WTC11 (cell line): ENCODE measurements around the gene SAT1. TPM values are rescaled to one million over a fixed set of nuclear protein-coding genes. Genes with fewer than 3 reads are reported as not detected.

Experiments
- ATAC-seq: fragments of 200-7000 bp; cut with Tn5 transposase; 2 replicates; pipeline ENCODE4 v1.10.0; 2021; ENCODE audit warnings: mild to moderate bottlenecking, moderate library complexity
- CTCF ChIA-PET: fragments of 300-600 bp; sonication (Branson Sonifier 250); formaldehyde crosslinking; loops from one replicate; lab custom pipeline; 2021; ENCODE audit warnings: antibody characterized with exemption; lab: Charles Lee
- POLR2A ChIA-PET: fragments of 350-600 bp; sonication (Branson Sonifier 250); formaldehyde crosslinking; loops from one replicate; lab custom pipeline; 2021; ENCODE audit warnings: antibody characterized with exemption; lab: Charles Lee
- DNase-seq: peaks from one replicate; pipeline ENCODE4 v3.0.0; 2021; ENCODE audit warnings: low spot score
- H3K27ac Mint-ChIP-seq: 2 replicates; pipeline ENCODE4 v1.8.0; 2021; ENCODE audit warnings: mixed read lengths
- H3K27me3 Mint-ChIP-seq: 2 replicates; pipeline ENCODE4 v1.8.0; 2021; ENCODE audit warnings: low read depth, mild to moderate bottlenecking, moderate library complexity, mixed read lengths
- H3K36me3 Mint-ChIP-seq: 2 replicates; pipeline ENCODE4 v1.8.0; 2021; ENCODE audit warnings: mixed read lengths
- H3K4me1 Mint-ChIP-seq: 2 replicates; pipeline ENCODE4 v1.8.0; 2022; ENCODE audit warnings: mixed read lengths
- H3K4me3 Mint-ChIP-seq: 2 replicates; pipeline ENCODE4 v1.8.0; 2021; ENCODE audit warnings: mild to moderate bottlenecking, moderate library complexity, mixed read lengths
- H3K9me3 Mint-ChIP-seq: 2 replicates; pipeline ENCODE4 v1.8.0; 2021; ENCODE audit warnings: mixed read lengths
- CREM ChIP-seq: sonication (generic); formaldehyde crosslinking; IDR thresholded peaks from 2 replicates; pipeline ENCODE4 v1.8.1; 2022; ENCODE audit warnings: mild to moderate bottlenecking, missing genetic modification reagents, moderate library complexity
- EMX1 ChIP-seq: fragments of 250-450 bp; sonication (Bioruptor Pico); IDR thresholded peaks from 2 replicates; pipeline ENCODE4 v1.8.0; 2021; ENCODE audit warnings: mild to moderate bottlenecking
- GRHL2 ChIP-seq: fragments of 250-450 bp; sonication (Bioruptor Pico); IDR thresholded peaks from 2 replicates; pipeline ENCODE4 v1.8.0; 2022; ENCODE audit warnings: mild to moderate bottlenecking, moderate library complexity; ENCODE audit not compliant: insufficient replicate concordance, severe bottlenecking
- GTF2I ChIP-seq: fragments of 250-450 bp; sonication (Bioruptor Pico); conservative IDR thresholded peaks from 2 replicates; pipeline ENCODE4 v1.4.0; 2021; ENCODE audit warnings: mild to moderate bottlenecking
- HMGA2 ChIP-seq: fragments of 250-450 bp; sonication (Bioruptor Pico); IDR thresholded peaks from 2 replicates; pipeline ENCODE4 v1.4.0; 2021; ENCODE audit warnings: mild to moderate bottlenecking, moderate library complexity
- MXD4 ChIP-seq: fragments of 250-450 bp; sonication (Bioruptor Pico); IDR thresholded peaks from 2 replicates; pipeline ENCODE4 v1.8.0; 2021; ENCODE audit warnings: mild to moderate bottlenecking, moderate library complexity, borderline replicate concordance
- NFATC4 ChIP-seq: fragments of 250-450 bp; sonication (Bioruptor Pico); IDR thresholded peaks from 2 replicates; pipeline ENCODE4 v1.9.0; 2021; ENCODE audit warnings: mild to moderate bottlenecking
- NFE2L1 ChIP-seq: sonication (generic); formaldehyde crosslinking; IDR thresholded peaks from 2 replicates; pipeline ENCODE4 v1.8.1; 2023; ENCODE audit warnings: missing genetic modification reagents
- NR2C2 ChIP-seq: sonication (generic); formaldehyde crosslinking; IDR thresholded peaks from 2 replicates; pipeline ENCODE4 v1.8.0; 2022; ENCODE audit warnings: mild to moderate bottlenecking, missing genetic modification reagents
- RORB ChIP-seq: fragments of 250-450 bp; sonication (Bioruptor Pico); IDR thresholded peaks from 2 replicates; pipeline ENCODE4 v1.9.0; 2021; ENCODE audit warnings: mild to moderate bottlenecking
- SMAD3 ChIP-seq: sonication (generic); formaldehyde crosslinking; IDR thresholded peaks from 2 replicates; pipeline ENCODE4 v1.8.0; 2022; ENCODE audit warnings: missing genetic modification reagents, mild to moderate bottlenecking, borderline replicate concordance
- TP53 ChIP-seq: sonication (generic); formaldehyde crosslinking; IDR thresholded peaks from 2 replicates; pipeline ENCODE4 v1.8.1; 2023; ENCODE audit warnings: mild to moderate bottlenecking, missing genetic modification reagents
- ZBTB21 ChIP-seq: sonication (generic); formaldehyde crosslinking; IDR thresholded peaks from 2 replicates; pipeline ENCODE4 v1.8.1; 2023; ENCODE audit warnings: mild to moderate bottlenecking, missing genetic modification reagents, borderline replicate concordance
- ZNF219 ChIP-seq: sonication (generic); formaldehyde crosslinking; IDR thresholded peaks from 2 replicates; pipeline ENCODE4 v1.8.0; 2023; ENCODE audit warnings: missing genetic modification reagents, mild to moderate bottlenecking, borderline replicate concordance
- ZNF232 ChIP-seq: sonication (generic); formaldehyde crosslinking; IDR thresholded peaks from 2 replicates; pipeline ENCODE4 v1.8.0; 2022; ENCODE audit warnings: mild to moderate bottlenecking, missing genetic modification reagents
- ZNF263 ChIP-seq: sonication (generic); formaldehyde crosslinking; IDR thresholded peaks from 2 replicates; pipeline ENCODE4 v1.8.1; 2022; ENCODE audit warnings: low read depth, mild to moderate bottlenecking, moderate library complexity, missing genetic modification reagents
- ZNF317 ChIP-seq: sonication (generic); formaldehyde crosslinking; IDR thresholded peaks from 2 replicates; pipeline ENCODE4 v1.8.1; 2023; ENCODE audit warnings: low read depth, mild to moderate bottlenecking, moderate library complexity, missing genetic modification reagents, borderline replicate concordance
- ZNF396 ChIP-seq: fragments of 250-450 bp; sonication (Bioruptor Pico); IDR thresholded peaks from 2 replicates; pipeline ENCODE4 v1.8.0; 2021; ENCODE audit warnings: mild to moderate bottlenecking, moderate library complexity, borderline replicate concordance
- total RNA-seq: library from RNA; stranded (reverse); gene quantifications from 3 replicates; pipeline ENCODE4 v1.2.3, GENCODE V29; 2021
- TF ChIP-seq, protein P1 (sequence below): sonication (generic); formaldehyde crosslinking; IDR thresholded peaks from 2 replicates; pipeline ENCODE4 v1.8.1; 2022; ENCODE audit warnings: missing genetic modification reagents, borderline replicate concordance
- TF ChIP-seq, protein P2 (sequence below): sonication (generic); formaldehyde crosslinking; IDR thresholded peaks from 2 replicates; pipeline ENCODE4 v1.8.0; 2023; ENCODE audit warnings: missing genetic modification reagents
- TF ChIP-seq, protein P3 (sequence below): sonication (generic); formaldehyde crosslinking; IDR thresholded peaks from 2 replicates; pipeline ENCODE4 v1.8.1; 2022; ENCODE audit warnings: mild to moderate bottlenecking, moderate library complexity, missing genetic modification reagents
- TF ChIP-seq, protein P4 (sequence below): sonication (generic); formaldehyde crosslinking; IDR thresholded peaks from 2 replicates; pipeline ENCODE4 v1.8.1; 2023; ENCODE audit warnings: mild to moderate bottlenecking, missing genetic modification reagents, moderate library complexity
- TF ChIP-seq, protein P5 (sequence below): sonication (generic); formaldehyde crosslinking; IDR thresholded peaks from 2 replicates; pipeline ENCODE4 v1.8.0; 2022; ENCODE audit warnings: mild to moderate bottlenecking, missing genetic modification reagents

Gene SAT1
- total RNA-seq, 1 experiment from 2014 or later = 70.7 TPM

DNA sequence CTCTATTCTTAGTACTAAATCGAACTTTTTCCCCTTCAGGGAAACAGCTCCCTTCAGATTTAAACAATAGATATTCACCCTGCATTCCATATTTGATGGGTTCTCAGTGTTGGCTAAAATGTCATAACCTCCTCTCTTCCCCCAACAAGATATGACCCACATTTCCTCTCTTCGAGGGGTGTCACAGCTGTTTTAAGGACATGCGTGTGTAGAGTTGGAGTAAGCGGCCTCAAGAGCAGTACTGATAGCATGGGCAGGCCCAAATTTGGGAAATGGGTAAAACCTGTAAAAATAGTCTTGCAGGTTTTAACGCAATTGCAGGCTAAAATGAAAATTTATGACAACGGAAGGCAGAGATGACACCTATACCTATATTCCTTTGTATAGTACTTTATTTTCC, 28.7 kb downstream of the SAT1 start:
- TF ChIP-seq RORB (CRISPR knock-in tag) (no peak), GRHL2 (no peak), TP53 (no peak), SMAD3 (CRISPR knock-in tag) (no peak), EMX1 (no peak), ZNF219 (CRISPR knock-in tag) (no peak), ZNF263 (CRISPR knock-in tag) (no peak), GTF2I (CRISPR knock-in tag) (no peak), ZNF317 (CRISPR knock-in tag) (no peak), ZNF232 (CRISPR knock-in tag) (no peak), NFE2L1 (no peak), ZNF396 (CRISPR knock-in tag) (no peak)
- CTCF ChIA-PET = no interaction called here

DNA sequence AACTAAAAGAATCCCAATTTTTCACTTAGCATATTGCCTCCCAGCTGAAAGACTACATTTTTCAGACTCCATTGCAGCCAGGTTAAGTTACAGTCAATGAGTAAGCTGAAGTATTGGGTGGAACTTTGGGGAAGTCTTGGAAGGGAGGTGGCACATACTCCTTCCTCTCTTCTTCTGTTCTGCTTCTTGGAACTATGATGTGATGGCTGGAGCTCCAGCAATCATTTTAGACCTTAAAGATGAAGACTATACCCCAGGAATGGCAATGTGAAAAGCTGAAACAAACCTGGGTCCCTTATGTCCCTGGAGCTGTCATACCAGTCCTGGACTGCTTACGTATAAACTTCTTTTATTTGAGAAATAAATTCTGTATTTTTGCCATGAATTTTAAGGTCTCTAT, 30.8 kb downstream of the SAT1 start:
- POLR2A ChIA-PET = interaction anchor here (1.0 kb wide), 1 partner anchor 31 kb away, joined by 3 read pairs; the partner anchor contains the start of gene SAT1

More for the DNA sequence above, 28.7 kb downstream of the SAT1 start:
- no peaks in the 10 kb centered on the region for H3K36me3 Mint-ChIP-seq
- H3K27me3 Mint-ChIP-seq = no peaks in the 10 kb centered on the region
- POLR2A ChIA-PET = no interaction called here
- no peaks in the 10 kb centered on the region for H3K9me3 Mint-ChIP-seq
- H3K4me3 Mint-ChIP-seq = no peak overlapping the region
- H3K27ac Mint-ChIP-seq = no peak overlapping the region
- ATAC-seq (no peak), DNase-seq (no peak)
- H3K4me1 Mint-ChIP-seq = peaks cover 18% of the 10 kb centered on the region

DNA sequence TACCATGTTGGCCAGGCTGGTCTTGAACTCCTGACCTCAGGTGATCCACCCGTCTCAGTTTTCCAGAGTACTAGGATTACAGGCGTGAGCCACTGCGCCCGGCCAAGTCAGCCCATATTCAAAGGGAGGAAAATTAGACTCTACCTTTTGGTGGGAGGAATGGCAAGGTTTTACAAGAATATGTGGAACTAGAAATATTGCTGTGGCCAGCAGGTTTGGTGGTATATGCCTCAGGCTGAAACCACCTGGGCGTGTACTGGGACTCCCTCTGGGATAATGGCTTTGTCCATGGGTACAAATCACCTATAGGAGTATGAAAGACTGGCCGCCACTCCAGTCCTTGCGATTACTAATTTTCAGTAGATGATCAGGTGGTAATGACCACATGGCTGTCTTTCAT, 32.4 kb downstream of the SAT1 start:
- Mint-ChIP-seq H3K4me1 (peaks cover 10% of the 10 kb centered on the region), H3K27me3 (no peaks in the 10 kb centered on the region), H3K36me3 (no peaks in the 10 kb centered on the region), H3K27ac (no peak overlapping the region), H3K9me3 (no peaks in the 10 kb centered on the region), H3K4me3 (no peak overlapping the region)
- no peak for TF ChIP-seq SMAD3 (CRISPR knock-in tag)
- TF ChIP-seq, protein P1, sequence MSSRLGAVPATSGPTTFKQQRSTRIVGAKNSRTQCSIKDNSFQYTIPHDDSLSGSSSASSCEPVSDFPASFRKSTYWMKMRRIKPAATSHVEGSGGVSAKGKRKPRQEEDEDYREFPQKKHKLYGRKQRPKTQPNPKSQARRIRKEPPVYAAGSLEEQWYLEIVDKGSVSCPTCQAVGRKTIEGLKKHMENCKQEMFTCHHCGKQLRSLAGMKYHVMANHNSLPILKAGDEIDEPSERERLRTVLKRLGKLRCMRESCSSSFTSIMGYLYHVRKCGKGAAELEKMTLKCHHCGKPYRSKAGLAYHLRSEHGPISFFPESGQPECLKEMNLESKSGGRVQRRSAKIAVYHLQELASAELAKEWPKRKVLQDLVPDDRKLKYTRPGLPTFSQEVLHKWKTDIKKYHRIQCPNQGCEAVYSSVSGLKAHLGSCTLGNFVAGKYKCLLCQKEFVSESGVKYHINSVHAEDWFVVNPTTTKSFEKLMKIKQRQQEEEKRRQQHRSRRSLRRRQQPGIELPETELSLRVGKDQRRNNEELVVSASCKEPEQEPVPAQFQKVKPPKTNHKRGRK (CRISPR knock-in tag) = no peak
- no peak for TF ChIP-seq MXD4
- DNase-seq (no peak), ATAC-seq (no peak)
- ChIA-PET POLR2A (no interaction called here), CTCF (no interaction called here)

More for the DNA sequence above, 30.8 kb downstream of the SAT1 start:
- DNase-seq = no peak
- Mint-ChIP-seq H3K4me1 (peaks cover 10% of the 10 kb centered on the region), H3K27me3 (no peaks in the 10 kb centered on the region), H3K4me3 (no peak overlapping the region), H3K9me3 (no peaks in the 10 kb centered on the region), H3K27ac (no peak overlapping the region), H3K36me3 (no peaks in the 10 kb centered on the region)
- TF ChIP-seq NR2C2 (CRISPR knock-in tag) (no peak), CREM (no peak), NFATC4 (CRISPR knock-in tag) (no peak), ZNF263 (CRISPR knock-in tag) (no peak), HMGA2 (CRISPR knock-in tag) (no peak), ZBTB21 (CRISPR knock-in tag) (no peak), ZNF317 (CRISPR knock-in tag) (no peak)
- TF ChIP-seq, protein P2, sequence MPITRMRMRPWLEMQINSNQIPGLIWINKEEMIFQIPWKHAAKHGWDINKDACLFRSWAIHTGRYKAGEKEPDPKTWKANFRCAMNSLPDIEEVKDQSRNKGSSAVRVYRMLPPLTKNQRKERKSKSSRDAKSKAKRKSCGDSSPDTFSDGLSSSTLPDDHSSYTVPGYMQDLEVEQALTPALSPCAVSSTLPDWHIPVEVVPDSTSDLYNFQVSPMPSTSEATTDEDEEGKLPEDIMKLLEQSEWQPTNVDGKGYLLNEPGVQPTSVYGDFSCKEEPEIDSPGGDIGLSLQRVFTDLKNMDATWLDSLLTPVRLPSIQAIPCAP (CRISPR knock-in tag) = no peak
- TF ChIP-seq, protein P3, sequence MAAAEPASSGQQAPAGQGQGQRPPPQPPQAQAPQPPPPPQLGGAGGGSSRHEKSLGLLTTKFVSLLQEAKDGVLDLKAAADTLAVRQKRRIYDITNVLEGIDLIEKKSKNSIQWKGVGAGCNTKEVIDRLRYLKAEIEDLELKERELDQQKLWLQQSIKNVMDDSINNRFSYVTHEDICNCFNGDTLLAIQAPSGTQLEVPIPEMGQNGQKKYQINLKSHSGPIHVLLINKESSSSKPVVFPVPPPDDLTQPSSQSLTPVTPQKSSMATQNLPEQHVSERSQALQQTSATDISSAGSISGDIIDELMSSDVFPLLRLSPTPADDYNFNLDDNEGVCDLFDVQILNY (CRISPR knock-in tag) = no peak
- TF ChIP-seq, protein P4, sequence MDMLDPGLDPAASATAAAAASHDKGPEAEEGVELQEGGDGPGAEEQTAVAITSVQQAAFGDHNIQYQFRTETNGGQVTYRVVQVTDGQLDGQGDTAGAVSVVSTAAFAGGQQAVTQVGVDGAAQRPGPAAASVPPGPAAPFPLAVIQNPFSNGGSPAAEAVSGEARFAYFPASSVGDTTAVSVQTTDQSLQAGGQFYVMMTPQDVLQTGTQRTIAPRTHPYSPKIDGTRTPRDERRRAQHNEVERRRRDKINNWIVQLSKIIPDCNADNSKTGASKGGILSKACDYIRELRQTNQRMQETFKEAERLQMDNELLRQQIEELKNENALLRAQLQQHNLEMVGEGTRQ (CRISPR knock-in tag) = no peak
- TF ChIP-seq, protein P5, sequence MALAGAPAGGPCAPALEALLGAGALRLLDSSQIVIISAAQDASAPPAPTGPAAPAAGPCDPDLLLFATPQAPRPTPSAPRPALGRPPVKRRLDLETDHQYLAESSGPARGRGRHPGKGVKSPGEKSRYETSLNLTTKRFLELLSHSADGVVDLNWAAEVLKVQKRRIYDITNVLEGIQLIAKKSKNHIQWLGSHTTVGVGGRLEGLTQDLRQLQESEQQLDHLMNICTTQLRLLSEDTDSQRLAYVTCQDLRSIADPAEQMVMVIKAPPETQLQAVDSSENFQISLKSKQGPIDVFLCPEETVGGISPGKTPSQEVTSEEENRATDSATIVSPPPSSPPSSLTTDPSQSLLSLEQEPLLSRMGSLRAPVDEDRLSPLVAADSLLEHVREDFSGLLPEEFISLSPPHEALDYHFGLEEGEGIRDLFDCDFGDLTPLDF (CRISPR knock-in tag) = no peak
- ATAC-seq = no peak
- CTCF ChIA-PET = no interaction called here
